ENCODE measurements around the gene ETV5. TPM values are rescaled to one million over a fixed set of nuclear protein-coding genes. Genes with fewer than 3 reads are reported as not detected.

ETV5 gene
- total and polyA plus RNA-seq, 9 of the 15 experiments (the other 6 are each of a cell fraction or from before 2014, with no cell fraction given), result 9.2 to 25.9 (median 15.9) TPM

DNA sequence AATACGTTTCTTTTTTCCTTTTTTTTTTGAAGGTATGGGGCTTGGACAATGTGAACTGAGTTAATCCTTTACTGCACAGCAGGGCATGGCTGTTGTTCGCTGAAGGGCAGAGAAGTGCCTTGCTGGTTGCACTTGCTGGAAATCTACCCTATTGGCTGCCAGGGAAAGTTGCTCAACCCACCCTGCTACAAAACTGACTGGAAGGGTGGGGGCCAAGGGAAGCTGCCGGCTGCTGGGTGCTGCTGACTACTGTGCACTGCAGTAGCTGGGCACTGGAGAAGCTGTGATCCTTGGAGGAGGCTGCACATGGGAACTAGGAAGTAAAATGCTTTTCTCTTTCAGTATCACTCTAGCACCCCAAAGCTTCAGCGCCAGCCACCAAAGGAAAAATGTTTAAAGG lies 70.5 kb downstream of the ETV5 start:
- Histone ChIP-seq H3K4me3 (no peak overlapping the region), H3K4me2 (ENCODE audit: insufficient read depth, low read length) (no peak overlapping the region), H3K9me1 (ENCODE audit: control insufficient read depth, insufficient read depth, low read length) (no peaks in the 10 kb centered on the region), H4K20me1 (replicated peaks; ENCODE audit: control insufficient read depth, insufficient read depth, low read length) (no peaks in the 10 kb centered on the region), H3K9me3 (replicated peaks; ENCODE audit: control insufficient read depth, insufficient read depth, low read depth, low read length) (no peaks in the 10 kb centered on the region), H3K36me3 (ENCODE audit: control insufficient read depth, insufficient read depth, low read length) (no peaks in the 10 kb centered on the region), H3K79me2 (ENCODE audit: control insufficient read depth, insufficient read depth, low read length) (no peaks in the 10 kb centered on the region), H3K9ac (ENCODE audit: insufficient read depth in 1 of 2, low read depth in 2 of 2, low read length in 2 of 2) (no peak overlapping the region), H3K27ac (ENCODE audit: extremely low read depth, low read depth, low read length) (no peak overlapping the region), H3K4me1 (replicated peaks in 1 of 2; ENCODE audit: control insufficient read depth in 2 of 2, insufficient read depth in 2 of 2, low read length in 2 of 2) (no peaks in the 10 kb centered on the region), H2AFZ (ENCODE audit: low read depth, low read length) (no peak overlapping the region), H3K27me3 (ENCODE audit: control insufficient read depth in 2 of 2, insufficient read depth in 2 of 2, low read length in 2 of 2) (peaks cover 0 to 26% of the 10 kb centered on the region in 2 experiments; a peak in 3 of 5 replicates)
- in situ Hi-C loops (cut with MboI), result no loop called here
- intact Hi-C loops (cut with micrococcal nuclease), result no loop called here
- no peak for DNase-seq (ENCODE audit: extremely low read depth in 1 of 4, low spot score in 3 of 4)
- ChIA-PET CTCF (ENCODE audit: low intra/inter-chr PET ratio) (no interaction called here), POLR2A (interaction anchor here (0.9 to 2.3 kb wide), 3 partner anchors 8 to 20 kb away, joined by 3 to 8 read pairs (median 3); no protein-coding TSS in a partner anchor)
- BruUV-seq (replicated peaks), result no TSS peak
- FAIRE-seq, result no peak
- WGBS (ENCODE audit: insufficient coverage, low coverage, missing lambda C conversion rate), result 0% methylated on average over 4 of the region's 4 CpGs
- ATAC-seq, result no peak
- no peak for TF ChIP-seq ATF7 (IDR thresholded peaks at IDR 0.05)
- no peak for TF ChIP-seq NFE2 (IDR thresholded peaks at IDR 0.05; ENCODE audit: low read depth)
- TF ChIP-seq ZNF165 (CRISPR knock-in tag; IDR thresholded peaks at IDR 0.05; ENCODE audit: borderline replicate concordance), result no peak
- TF ChIP-seq RBBP5 (IDR thresholded peaks at IDR 0.05; ENCODE audit: borderline replicate concordance, insufficient read depth, low read length, poor library complexity, severe bottlenecking), result no peak
- TF ChIP-seq MED1 (CRISPR knock-in tag; IDR thresholded peaks at IDR 0.05; ENCODE audit: borderline replicate concordance), result no peak
- TF ChIP-seq, protein P1, sequence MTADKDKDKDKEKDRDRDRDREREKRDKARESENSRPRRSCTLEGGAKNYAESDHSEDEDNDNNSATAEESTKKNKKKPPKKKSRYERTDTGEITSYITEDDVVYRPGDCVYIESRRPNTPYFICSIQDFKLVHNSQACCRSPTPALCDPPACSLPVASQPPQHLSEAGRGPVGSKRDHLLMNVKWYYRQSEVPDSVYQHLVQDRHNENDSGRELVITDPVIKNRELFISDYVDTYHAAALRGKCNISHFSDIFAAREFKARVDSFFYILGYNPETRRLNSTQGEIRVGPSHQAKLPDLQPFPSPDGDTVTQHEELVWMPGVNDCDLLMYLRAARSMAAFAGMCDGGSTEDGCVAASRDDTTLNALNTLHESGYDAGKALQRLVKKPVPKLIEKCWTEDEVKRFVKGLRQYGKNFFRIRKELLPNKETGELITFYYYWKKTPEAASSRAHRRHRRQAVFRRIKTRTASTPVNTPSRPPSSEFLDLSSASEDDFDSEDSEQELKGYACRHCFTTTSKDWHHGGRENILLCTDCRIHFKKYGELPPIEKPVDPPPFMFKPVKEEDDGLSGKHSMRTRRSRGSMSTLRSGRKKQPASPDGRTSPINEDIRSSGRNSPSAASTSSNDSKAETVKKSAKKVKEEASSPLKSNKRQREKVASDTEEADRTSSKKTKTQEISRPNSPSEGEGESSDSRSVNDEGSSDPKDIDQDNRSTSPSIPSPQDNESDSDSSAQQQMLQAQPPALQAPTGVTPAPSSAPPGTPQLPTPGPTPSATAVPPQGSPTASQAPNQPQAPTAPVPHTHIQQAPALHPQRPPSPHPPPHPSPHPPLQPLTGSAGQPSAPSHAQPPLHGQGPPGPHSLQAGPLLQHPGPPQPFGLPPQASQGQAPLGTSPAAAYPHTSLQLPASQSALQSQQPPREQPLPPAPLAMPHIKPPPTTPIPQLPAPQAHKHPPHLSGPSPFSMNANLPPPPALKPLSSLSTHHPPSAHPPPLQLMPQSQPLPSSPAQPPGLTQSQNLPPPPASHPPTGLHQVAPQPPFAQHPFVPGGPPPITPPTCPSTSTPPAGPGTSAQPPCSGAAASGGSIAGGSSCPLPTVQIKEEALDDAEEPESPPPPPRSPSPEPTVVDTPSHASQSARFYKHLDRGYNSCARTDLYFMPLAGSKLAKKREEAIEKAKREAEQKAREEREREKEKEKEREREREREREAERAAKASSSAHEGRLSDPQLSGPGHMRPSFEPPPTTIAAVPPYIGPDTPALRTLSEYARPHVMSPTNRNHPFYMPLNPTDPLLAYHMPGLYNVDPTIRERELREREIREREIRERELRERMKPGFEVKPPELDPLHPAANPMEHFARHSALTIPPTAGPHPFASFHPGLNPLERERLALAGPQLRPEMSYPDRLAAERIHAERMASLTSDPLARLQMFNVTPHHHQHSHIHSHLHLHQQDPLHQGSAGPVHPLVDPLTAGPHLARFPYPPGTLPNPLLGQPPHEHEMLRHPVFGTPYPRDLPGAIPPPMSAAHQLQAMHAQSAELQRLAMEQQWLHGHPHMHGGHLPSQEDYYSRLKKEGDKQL (CRISPR knock-in tag; IDR thresholded peaks at IDR 0.05; ENCODE audit: borderline replicate concordance), result no peak
- no peak for TF ChIP-seq ZNF133 (CRISPR knock-in tag; IDR thresholded peaks at IDR 0.05)
- TF ChIP-seq HLTF (IDR thresholded peaks at IDR 0.05), result no peak
- TF ChIP-seq ZNF77 (CRISPR knock-in tag; IDR thresholded peaks at IDR 0.05), result no peak
- TF ChIP-seq KAT7 (CRISPR knock-in tag; IDR thresholded peaks at IDR 0.05; ENCODE audit: borderline replicate concordance), result no peak
- no peak for TF ChIP-seq ETS1 (conservative IDR thresholded peaks at IDR 0.05; ENCODE audit: control insufficient read depth, low read depth, low read length)
- TF ChIP-seq RBM17 (IDR thresholded peaks at IDR 0.05; ENCODE audit: borderline replicate concordance, low read depth, low read length), result no peak
- TF ChIP-seq TRIM24 (IDR thresholded peaks at IDR 0.05), result no peak

Data from K562 (cell line).